GM12892 (cell line): ENCODE data around the gene SEPTIN8.

Experiments used
- POLR2A ChIP-seq: IDR thresholded peaks from 2 replicates; pipeline ENCODE4 v1.6.1; 2011; ENCODE audit warnings: low read depth, low read length, control low read depth
- POLR2AphosphoS5 ChIP-seq: IDR thresholded peaks from 2 replicates; pipeline ENCODE4 v1.6.1; 2011; ENCODE audit warnings: low read depth, low read length, control low read depth
- TAF1 ChIP-seq: IDR thresholded peaks from 2 replicates; pipeline ENCODE4 v1.6.1; 2011; ENCODE audit warnings: low read depth, mild to moderate bottlenecking, control low read depth, low read length, borderline replicate concordance

GRCh38 chr5:132759114-132760048 lies 17.7 kb downstream of the SEPTIN8 start:
- no peak for TF ChIP-seq POLR2A
- TF ChIP-seq TAF1 = no peak
- no peak for TF ChIP-seq POLR2AphosphoS5
